Measurements from ENCODE around the gene PPP2R2C.

PPP2R2C gene

GRCh38 chr4:6470502-6471306, 1.7 kb downstream of the PPP2R2C start:
- peaks cover 0 to 18% (median 11%) of the 10 kb centered on the region in 5 donors for H3K4me1 ChIP-seq (ENCODE audit: control insufficient read depth in 5 of 5, insufficient read depth in 5 of 5, low read length in 5 of 5)
- H3K36me3 ChIP-seq (ENCODE audit: control insufficient read depth in 5 of 5, insufficient read depth in 5 of 5, low read length in 5 of 5), result no peaks in the 10 kb centered on the region
- peaks cover 0 to 4% (median 0%) of the 10 kb centered on the region in 5 donors for H3K9me3 ChIP-seq (ENCODE audit: control insufficient read depth in 5 of 5, low read length in 5 of 5)
- H3K27ac ChIP-seq (ENCODE audit: low read depth, low read length), result no peak overlapping the region
- peak overlapping the region in 1 of 5 donors; percentile 15 for H3K9ac ChIP-seq (ENCODE audit: low read length in 5 of 5)
- peak overlapping the region in 4 of 5 donors; percentile 39 to 62 (median 50) for H3K4me3 ChIP-seq (ENCODE audit: low read depth in 1 of 5, low read length in 5 of 5)
- peaks cover 11 to 55% (median 41%) of the 10 kb centered on the region in 5 donors for H3K27me3 ChIP-seq (ENCODE audit: control insufficient read depth in 5 of 5, insufficient read depth in 4 of 5, low read length in 5 of 5)

- no peak overlapping the region for H3K27ac ChIP-seq (ENCODE audit: low read depth, low read length)
Observed at GRCh38 chr4:6469898-6470501, 2.4 kb downstream of the PPP2R2C start.

GRCh38 chr4:6469144-6469543, 3.3 kb downstream of the PPP2R2C start:
- peaks cover 0 to 18% (median 11%) of the 10 kb centered on the region in 5 donors for H3K4me1 ChIP-seq (ENCODE audit: control insufficient read depth in 5 of 5, insufficient read depth in 5 of 5, low read length in 5 of 5)
- H3K36me3 ChIP-seq (ENCODE audit: control insufficient read depth in 5 of 5, insufficient read depth in 5 of 5, low read length in 5 of 5), result no peaks in the 10 kb centered on the region
- H3K9ac ChIP-seq (ENCODE audit: low read length in 5 of 5), result no peak overlapping the region
- H3K27ac ChIP-seq (ENCODE audit: low read depth, low read length), result no peak overlapping the region
- H3K27me3 ChIP-seq (ENCODE audit: control insufficient read depth in 5 of 5, insufficient read depth in 4 of 5, low read length in 5 of 5), result peaks cover 6 to 48% (median 34%) of the 10 kb centered on the region in 5 donors
- H3K9me3 ChIP-seq (ENCODE audit: control insufficient read depth in 5 of 5, low read length in 5 of 5), result no peaks in the 10 kb centered on the region
- no peak overlapping the region for H3K4me3 ChIP-seq (ENCODE audit: low read depth in 1 of 5, low read length in 5 of 5)

More at GRCh38 chr4:6469898-6470501, 2.4 kb downstream of the PPP2R2C start:
- no peaks in the 10 kb centered on the region for H3K9me3 ChIP-seq (ENCODE audit: control insufficient read depth in 5 of 5, low read length in 5 of 5)
- H3K27me3 ChIP-seq (ENCODE audit: control insufficient read depth in 5 of 5, insufficient read depth in 4 of 5, low read length in 5 of 5), result peaks cover 6 to 52% (median 34%) of the 10 kb centered on the region in 5 donors
- H3K36me3 ChIP-seq (ENCODE audit: control insufficient read depth in 5 of 5, insufficient read depth in 5 of 5, low read length in 5 of 5), result no peaks in the 10 kb centered on the region
- H3K4me3 ChIP-seq (ENCODE audit: low read depth in 1 of 5, low read length in 5 of 5), result peak overlapping the region in 4 of 5 donors; percentile 39 to 62 (median 50)
- peak overlapping the region in 1 of 5 donors; percentile 15 for H3K9ac ChIP-seq (ENCODE audit: low read length in 5 of 5)
- H3K4me1 ChIP-seq (ENCODE audit: control insufficient read depth in 5 of 5, insufficient read depth in 5 of 5, low read length in 5 of 5), result peaks cover 0 to 18% (median 11%) of the 10 kb centered on the region in 5 donors

GRCh38 chr4:6468376-6468775, 4.0 kb downstream of the PPP2R2C start:
- no peak overlapping the region for H3K27ac ChIP-seq (ENCODE audit: low read depth, low read length)
- H3K27me3 ChIP-seq (ENCODE audit: control insufficient read depth in 5 of 5, insufficient read depth in 4 of 5, low read length in 5 of 5), result peaks cover 2 to 48% (median 32%) of the 10 kb centered on the region in 5 donors

GRCh38 chr4:6467600-6467999, 4.8 kb downstream of the PPP2R2C start:
- H3K4me3 ChIP-seq (ENCODE audit: low read depth in 1 of 5, low read length in 5 of 5), result no peak overlapping the region
- H3K27ac ChIP-seq (ENCODE audit: low read depth, low read length), result no peak overlapping the region
- peaks cover 0 to 18% (median 11%) of the 10 kb centered on the region in 5 donors for H3K4me1 ChIP-seq (ENCODE audit: control insufficient read depth in 5 of 5, insufficient read depth in 5 of 5, low read length in 5 of 5)
- peaks cover 0 to 41% (median 24%) of the 10 kb centered on the region in 5 donors for H3K27me3 ChIP-seq (ENCODE audit: control insufficient read depth in 5 of 5, insufficient read depth in 4 of 5, low read length in 5 of 5)
- H3K9me3 ChIP-seq (ENCODE audit: control insufficient read depth in 5 of 5, low read length in 5 of 5), result no peaks in the 10 kb centered on the region
- H3K36me3 ChIP-seq (ENCODE audit: control insufficient read depth in 5 of 5, insufficient read depth in 5 of 5, low read length in 5 of 5), result no peaks in the 10 kb centered on the region
- no peak overlapping the region for H3K9ac ChIP-seq (ENCODE audit: low read length in 5 of 5)

More at GRCh38 chr4:6468376-6468775, 4.0 kb downstream of the PPP2R2C start:
- no peaks in the 10 kb centered on the region for H3K9me3 ChIP-seq (ENCODE audit: control insufficient read depth in 5 of 5, low read length in 5 of 5)
- H3K36me3 ChIP-seq (ENCODE audit: control insufficient read depth in 5 of 5, insufficient read depth in 5 of 5, low read length in 5 of 5), result no peaks in the 10 kb centered on the region
- H3K4me1 ChIP-seq (ENCODE audit: control insufficient read depth in 5 of 5, insufficient read depth in 5 of 5, low read length in 5 of 5), result peaks cover 0 to 18% (median 11%) of the 10 kb centered on the region in 5 donors
- no peak overlapping the region for H3K4me3 ChIP-seq (ENCODE audit: low read depth in 1 of 5, low read length in 5 of 5)
- H3K9ac ChIP-seq (ENCODE audit: low read length in 5 of 5), result no peak overlapping the region

GRCh38 chr4:6466756-6467381, 5.5 kb downstream of the PPP2R2C start:
- H3K9ac ChIP-seq (ENCODE audit: low read length in 5 of 5), result no peak overlapping the region
- peaks cover 0 to 43% (median 24%) of the 10 kb centered on the region in 5 donors for H3K27me3 ChIP-seq (ENCODE audit: control insufficient read depth in 5 of 5, insufficient read depth in 4 of 5, low read length in 5 of 5)
- H3K36me3 ChIP-seq (ENCODE audit: control insufficient read depth in 5 of 5, insufficient read depth in 5 of 5, low read length in 5 of 5), result no peaks in the 10 kb centered on the region
- no peak overlapping the region for H3K27ac ChIP-seq (ENCODE audit: low read depth, low read length)
- peaks cover 0 to 15% (median 11%) of the 10 kb centered on the region in 5 donors for H3K4me1 ChIP-seq (ENCODE audit: control insufficient read depth in 5 of 5, insufficient read depth in 5 of 5, low read length in 5 of 5)
- no peak overlapping the region for H3K4me3 ChIP-seq (ENCODE audit: low read depth in 1 of 5, low read length in 5 of 5)
- no peaks in the 10 kb centered on the region for H3K9me3 ChIP-seq (ENCODE audit: control insufficient read depth in 5 of 5, low read length in 5 of 5)

- H3K4me3 ChIP-seq (ENCODE audit: low read depth in 1 of 5, low read length in 5 of 5), result no peak overlapping the region
- no peaks in the 10 kb centered on the region for H3K36me3 ChIP-seq (ENCODE audit: control insufficient read depth in 5 of 5, insufficient read depth in 5 of 5, low read length in 5 of 5)
- peaks cover 0 to 9% (median 8%) of the 10 kb centered on the region in 5 donors for H3K4me1 ChIP-seq (ENCODE audit: control insufficient read depth in 5 of 5, insufficient read depth in 5 of 5, low read length in 5 of 5)
- H3K9me3 ChIP-seq (ENCODE audit: control insufficient read depth in 5 of 5, low read length in 5 of 5), result no peaks in the 10 kb centered on the region
- no peak overlapping the region for H3K27ac ChIP-seq (ENCODE audit: low read depth, low read length)
- H3K27me3 ChIP-seq (ENCODE audit: control insufficient read depth in 5 of 5, insufficient read depth in 4 of 5, low read length in 5 of 5), result peaks cover 0 to 45% (median 20%) of the 10 kb centered on the region in 5 donors
- H3K9ac ChIP-seq (ENCODE audit: low read length in 5 of 5), result no peak overlapping the region
Observed at GRCh38 chr4:6465955-6466354, 6.5 kb downstream of the PPP2R2C start.

- no peaks in the 10 kb centered on the region for H3K9me3 ChIP-seq (ENCODE audit: control insufficient read depth in 5 of 5, low read length in 5 of 5)
- peaks cover 0 to 1% (median under 1%) of the 10 kb centered on the region in 5 donors for H3K4me1 ChIP-seq (ENCODE audit: control insufficient read depth in 5 of 5, insufficient read depth in 5 of 5, low read length in 5 of 5)
- peaks cover 0 to 40% (median 16%) of the 10 kb centered on the region in 5 donors for H3K27me3 ChIP-seq (ENCODE audit: control insufficient read depth in 5 of 5, insufficient read depth in 4 of 5, low read length in 5 of 5)
- H3K4me3 ChIP-seq (ENCODE audit: low read depth in 1 of 5, low read length in 5 of 5), result no peak overlapping the region
- H3K36me3 ChIP-seq (ENCODE audit: control insufficient read depth in 5 of 5, insufficient read depth in 5 of 5, low read length in 5 of 5), result no peaks in the 10 kb centered on the region
- H3K27ac ChIP-seq (ENCODE audit: low read depth, low read length), result no peak overlapping the region
- no peak overlapping the region for H3K9ac ChIP-seq (ENCODE audit: low read length in 5 of 5)
Observed at GRCh38 chr4:6464842-6465588, 7.4 kb downstream of the PPP2R2C start.
